H1 (cell line): ENCODE results near the gene CCDC12. TPM values are rescaled to one million over a fixed set of nuclear protein-coding genes. Genes with fewer than 3 reads are reported as not detected.

Source experiments
- CBX8 ChIP-seq: fragments of 300-800, 300-1000 bp; sonication (generic); IDR thresholded peaks from 2 replicates; pipeline ENCODE4 v1.7.1; 2016; ENCODE audit warnings: low read depth, low read length, borderline replicate concordance
- CHD2 ChIP-seq: IDR thresholded peaks from 2 replicates; pipeline ENCODE4 v1.6.1; 2012; ENCODE audit warnings: low read length, improper control_type of control experiment
- EP300 ChIP-seq, 2 experiments: IDR thresholded peaks; 1 replicate in 1 of 2; 2 replicates in 1 of 2; pipeline ENCODE4 v1.6.1; 2011 to 2012; ENCODE audit warnings: low read depth in 2 of 2, low read length in 2 of 2, mild to moderate bottlenecking in 2 of 2, borderline replicate concordance in 1 of 2, inconsistent platforms in 1 of 2, moderate library complexity in 1 of 2
- EZH2 ChIP-seq: fragments of 200-600 bp; sonication (generic); IDR thresholded peaks from 2 replicates; pipeline ENCODE4 v1.7.1; 2012; ENCODE audit warnings: low read depth, mild to moderate bottlenecking, moderate library complexity, low read length, inconsistent platforms; ENCODE audit not compliant: severe bottlenecking
- NRF1 ChIP-seq: IDR thresholded peaks from 2 replicates; pipeline ENCODE4 v1.6.1; 2011; ENCODE audit warnings: mild to moderate bottlenecking, low read depth, low read length, improper control_type of control experiment
- POLR2AphosphoS5 ChIP-seq: IDR thresholded peaks from 2 replicates; pipeline ENCODE4 v1.6.1; 2011; ENCODE audit warnings: low read depth, low read length
- SP4 ChIP-seq: IDR thresholded peaks from 2 replicates; pipeline ENCODE4 v1.6.1; 2012; ENCODE audit warnings: low read length, inconsistent platforms
- USF2 ChIP-seq: IDR thresholded peaks from 2 replicates; pipeline ENCODE4 v1.6.1; 2011; ENCODE audit warnings: low read length, improper control_type of control experiment
- polyA plus RNA-seq, 7 experiments: library from polyadenylated mRNA; depleted of rRNA in 3 of 7; stranded (reverse) in 5 of 7; unstranded in 2 of 7; fragments of >200 nt in 5 of 7; fragments of 200-250 nt in 2 of 7; gene quantifications; 1 replicate in 5 of 7; 2 replicates in 1 of 7; 4 replicates in 1 of 7; pipeline versions ENCODE4 v1.2.1 to v1.2.3, GENCODE V29; 2011 to 2013; ENCODE audit warnings: missing spikeins in 2 of 7, mixed read lengths in 2 of 7
- total RNA-seq: library from RNA; stranded (reverse); fragmentation: NEBNext Ultra II Directional; extraction: Animal tissue kit (Norgen Biotek cat#: 25700); gene quantifications from 2 replicates; pipeline ENCODE4 v1.2.1, GENCODE V29; 2021

The CCDC12 gene
- total and polyA plus RNA-seq, 2 of the 8 experiments (the other 6 are each of a cell fraction or from before 2014, with no cell fraction given) = 29.5 to 41.3 TPM

DNA sequence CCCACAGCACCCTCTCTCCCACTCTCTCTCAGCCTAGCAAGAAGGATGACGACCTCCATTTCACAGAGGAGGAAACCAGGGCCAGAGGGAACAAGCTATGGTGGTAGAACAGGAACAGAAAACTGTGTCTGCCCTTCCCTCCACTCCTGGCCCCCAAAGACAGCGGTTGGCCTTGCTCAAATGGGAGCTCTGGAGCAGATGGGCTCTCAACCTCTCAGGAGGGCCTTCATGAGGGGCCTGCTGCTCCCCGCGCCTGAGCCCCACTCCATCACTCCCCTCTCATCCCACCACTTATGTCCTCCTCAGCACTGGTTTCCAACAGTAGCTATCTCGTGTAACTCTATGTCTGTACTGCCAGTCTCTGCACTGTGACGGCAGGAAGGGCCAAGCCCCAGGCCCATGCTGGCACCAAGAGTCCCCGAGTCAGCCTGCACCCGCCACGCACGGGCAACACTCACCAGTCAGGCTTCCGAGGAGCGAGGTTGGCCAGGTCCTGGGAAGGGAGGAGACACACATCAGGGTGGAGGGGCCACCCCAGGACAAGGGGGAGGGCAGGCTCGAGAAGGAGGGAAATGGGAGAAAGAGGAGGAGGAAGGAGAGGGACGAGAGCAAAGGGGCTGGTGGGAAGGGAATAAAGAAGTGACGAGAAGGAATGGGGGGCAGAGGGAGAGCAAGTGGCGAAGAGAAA lies 53.5 kb downstream of the CCDC12 start (continued):
- TF ChIP-seq USF2 = no peak
- TF ChIP-seq SP4 = no peak
- no peak for TF ChIP-seq EZH2
- no peak for TF ChIP-seq NRF1
- no peak for TF ChIP-seq CBX8
- TF ChIP-seq EP300 (IDR thresholded peaks at IDR 0.05; ENCODE audit: borderline replicate concordance in 1 of 2, low read depth in 2 of 2, low read length in 2 of 2) = no peak
- no peak for TF ChIP-seq CHD2
- TF ChIP-seq POLR2AphosphoS5 = no peak
